Activated T-helper 1 cell treated with anti-CD3 and anti-CD28 coated beads, Interleukin-2, amount 50 U/mL, for 16 hours (primary cell): ENCODE results near the gene NXPE1.

Experiments
- DNase-seq, 2 donors: peaks; one replicate each; pipeline ENCODE4 v3.0.0-alpha.2; 2020; ENCODE audit warnings: low read depth in 1 of 2, low spot score in 1 of 2

Gene NXPE1

GRCh38 chr11:114563077-114563476, 3.4 kb upstream of the NXPE1 start:
- DNase-seq: no peak

DNA sequence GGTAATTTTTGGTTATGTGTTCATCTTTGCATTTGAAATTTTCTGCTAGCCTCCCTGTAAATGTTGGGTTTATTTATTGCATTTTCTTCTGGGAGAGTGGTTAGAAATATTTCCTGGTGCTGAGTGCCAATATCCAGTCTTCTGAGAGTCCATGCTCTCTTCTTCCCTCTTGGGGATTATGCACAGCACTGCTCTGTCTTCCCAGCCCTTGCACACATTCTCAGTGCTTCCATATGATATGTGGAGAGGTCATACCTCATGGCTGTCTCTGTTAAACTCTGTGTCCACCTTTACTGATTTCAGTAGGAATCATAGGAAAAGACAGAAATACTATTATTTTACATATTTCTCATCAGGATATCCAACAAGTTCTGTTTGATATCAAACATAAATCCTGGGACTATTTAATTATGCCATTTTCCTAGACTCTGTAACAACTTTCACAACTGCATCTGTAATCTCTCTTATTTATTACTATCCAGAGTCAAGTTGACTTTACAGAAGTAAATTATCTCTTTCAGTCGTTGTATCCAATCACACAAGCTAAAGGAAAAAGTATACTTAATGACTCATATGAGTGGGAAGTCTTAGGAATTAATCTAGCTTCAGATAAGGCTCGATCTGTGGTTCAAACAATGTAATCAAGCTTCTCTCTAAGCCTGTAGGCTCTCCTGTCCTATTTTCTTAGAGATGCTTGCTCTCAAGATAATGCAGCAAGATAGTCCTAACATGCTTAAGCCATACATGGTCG, 2.7 kb upstream of the NXPE1 start:
- DNase-seq: no peak

GRCh38 chr11:114556135-114556534, 3.5 kb downstream of the NXPE1 start:
- no peak for DNase-seq

DNA sequence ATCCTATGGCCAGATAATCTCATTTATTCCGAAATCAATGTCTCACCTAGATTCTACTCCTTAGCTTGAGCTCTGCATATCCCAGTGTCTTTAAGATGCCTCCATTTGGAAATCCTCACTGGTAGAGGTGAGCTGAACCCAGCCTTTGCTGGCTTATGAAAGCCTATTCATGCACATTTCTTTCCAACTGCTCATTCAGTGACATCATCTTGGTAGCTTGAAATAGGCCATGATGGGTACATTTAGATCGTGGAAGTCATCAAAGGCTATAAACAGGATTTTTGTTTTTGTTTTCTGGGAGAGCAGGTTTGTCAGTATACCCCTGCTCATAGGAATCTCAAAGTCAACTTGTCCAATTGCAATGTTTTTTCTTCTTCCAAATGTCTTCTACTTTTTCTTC, 6.0 kb downstream of the NXPE1 start:
- DNase-seq: no peak

DNA sequence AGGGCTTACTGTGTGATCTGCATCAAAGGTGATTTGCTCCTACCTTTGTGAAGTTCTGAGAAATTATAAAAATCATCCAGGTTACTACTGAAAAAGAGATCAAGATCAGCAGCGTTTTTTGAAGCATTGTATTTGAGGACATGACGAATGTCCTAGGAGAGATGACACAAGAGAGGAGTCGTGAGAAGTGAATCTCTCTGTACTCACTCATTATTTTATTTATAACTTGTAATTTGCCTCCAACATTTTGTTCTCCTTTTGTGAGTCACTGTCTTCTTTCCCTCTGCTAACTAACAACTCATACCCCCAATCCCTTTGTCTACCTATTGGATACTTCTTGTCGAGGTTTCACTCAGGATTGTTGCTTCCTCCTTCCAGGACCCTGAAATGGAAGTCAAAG, 8.6 kb downstream of the NXPE1 start:
- DNase-seq: no peak

GRCh38 chr11:114525682-114526081, 34.0 kb downstream of the NXPE1 start:
- DNase-seq: no peak

GRCh38 chr11:114524122-114524521, 35.6 kb downstream of the NXPE1 start:
- DNase-seq: no peak

DNA sequence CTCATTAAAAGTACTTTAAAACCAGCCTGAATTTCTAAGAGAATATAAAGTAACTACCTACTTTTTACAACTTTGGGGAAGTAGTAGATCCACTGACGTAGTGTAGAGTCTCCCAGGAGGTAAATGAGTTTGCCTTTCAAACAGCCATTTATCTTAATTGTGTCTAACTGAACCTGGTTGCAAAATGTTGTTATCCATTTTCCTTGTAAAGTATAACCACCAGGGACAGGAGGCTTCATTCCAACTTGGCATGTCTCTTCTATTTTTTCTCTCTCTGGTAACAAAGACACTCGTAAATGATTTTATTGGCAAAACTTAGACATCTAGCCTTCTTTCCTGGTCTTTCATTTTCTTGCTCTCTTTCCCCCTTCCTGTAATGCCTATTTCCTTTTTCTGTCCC, 36.9 kb downstream of the NXPE1 start:
- DNase-seq: no peak

DNA sequence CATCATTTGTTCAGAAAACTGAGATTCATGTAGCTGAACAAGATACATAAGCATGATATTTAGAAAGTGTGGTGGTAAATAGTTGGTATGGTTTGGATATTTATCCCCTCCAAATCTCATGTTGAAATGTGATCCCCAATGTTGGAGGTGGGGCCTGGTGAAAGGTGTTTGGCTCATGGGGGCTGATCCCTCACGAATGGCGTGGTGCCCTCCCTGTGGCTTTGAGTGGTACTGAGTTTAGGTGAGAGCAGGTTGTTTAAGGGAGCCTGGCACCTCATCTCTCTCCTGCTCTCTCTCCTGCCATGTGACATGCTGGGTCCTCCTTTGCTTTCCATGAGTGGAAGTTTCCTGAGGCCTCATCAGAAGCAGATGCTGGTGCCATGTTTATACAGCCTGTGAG, 48.1 kb downstream of the NXPE1 start:
- DNase-seq: no peak

DNA sequence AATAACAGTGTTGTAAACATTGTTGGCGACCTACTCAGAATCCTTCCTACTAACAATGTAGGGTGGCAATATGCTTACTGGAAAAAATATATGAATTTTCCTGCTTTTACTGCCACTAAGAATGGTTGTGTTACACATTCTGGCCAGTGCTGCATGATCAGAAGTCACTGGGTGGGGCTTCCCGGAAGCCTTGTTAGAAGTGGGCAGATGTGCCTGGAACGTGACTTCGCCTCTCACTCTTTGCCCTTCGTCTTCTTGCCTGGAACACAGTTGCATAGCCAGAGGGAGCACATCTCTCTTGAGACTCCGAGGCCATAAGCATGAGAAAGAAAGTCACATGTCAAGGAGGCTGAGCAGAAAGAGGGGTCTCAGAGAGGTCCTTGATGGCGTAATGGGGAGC, 48.6 kb downstream of the NXPE1 start:
- no peak for DNase-seq

GRCh38 chr11:114501901-114502300, 57.8 kb downstream of the NXPE1 start:
- DNase-seq: no peak

- DNase-seq: no peak
These were observed 59.9 kb downstream of the NXPE1 start for GRCh38 chr11:114499756-114500155.

GRCh38 chr11:114496915-114497314, 62.8 kb downstream of the NXPE1 start:
- DNase-seq: no peak

DNA sequence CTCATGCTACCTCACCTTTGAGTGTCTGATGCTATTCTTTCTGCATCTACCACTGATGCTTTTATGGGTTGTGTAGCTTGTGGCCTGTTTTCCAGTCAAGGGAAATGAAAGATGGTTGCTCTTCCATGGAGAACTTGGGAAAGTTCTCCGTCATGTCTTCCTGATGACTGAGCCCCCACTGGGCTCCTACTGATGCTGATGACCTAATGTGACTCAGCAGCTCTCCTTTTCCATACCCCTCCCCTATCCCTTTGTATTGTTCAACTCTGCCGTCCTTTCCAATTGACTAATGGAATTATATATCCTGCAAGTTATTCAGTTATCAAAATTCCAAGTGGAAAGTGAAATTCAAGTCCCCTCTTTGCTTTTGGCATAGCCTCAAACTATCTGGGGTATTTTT, 75.8 kb downstream of the NXPE1 start:
- no peak for DNase-seq

DNA sequence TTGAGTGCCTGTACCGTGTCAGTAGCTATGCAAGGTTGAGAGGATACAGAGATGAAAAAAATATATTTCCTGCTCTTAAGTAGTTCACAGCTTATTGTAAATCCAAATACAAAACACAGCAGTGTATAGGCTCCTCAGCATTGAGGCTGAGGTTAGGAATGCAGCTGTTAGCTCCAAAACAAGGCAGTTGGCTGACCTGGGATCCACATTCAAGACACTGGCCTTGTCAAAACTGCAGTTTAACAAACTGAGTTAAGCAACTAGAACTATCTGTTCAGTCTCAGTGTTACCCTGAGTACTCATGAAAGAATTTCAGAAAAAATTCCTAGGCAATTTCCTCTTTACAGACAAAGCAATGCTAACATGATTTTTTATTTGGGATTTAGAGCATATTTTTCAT, 77.6 kb downstream of the NXPE1 start:
- DNase-seq: no peak

DNA sequence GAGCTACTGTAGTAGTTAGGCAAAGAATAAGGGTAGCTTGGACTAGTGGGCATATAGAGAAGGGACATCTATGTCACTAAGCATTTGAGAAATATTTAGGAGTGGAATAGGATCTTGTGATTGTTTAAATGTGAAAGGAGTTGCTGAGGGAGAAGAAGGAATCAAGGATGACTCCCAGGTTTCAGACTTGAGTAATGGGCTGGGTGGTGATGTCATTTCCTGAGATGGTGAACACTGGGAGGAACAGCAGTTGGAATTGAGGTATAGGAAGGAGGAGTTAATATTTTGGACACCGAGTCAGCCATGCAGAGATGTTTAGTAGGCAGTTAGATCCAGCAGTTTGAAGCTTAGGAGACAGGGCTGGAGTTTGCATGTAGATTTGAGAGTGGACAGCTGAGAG, 80.3 kb downstream of the NXPE1 start:
- DNase-seq: no peak

DNA sequence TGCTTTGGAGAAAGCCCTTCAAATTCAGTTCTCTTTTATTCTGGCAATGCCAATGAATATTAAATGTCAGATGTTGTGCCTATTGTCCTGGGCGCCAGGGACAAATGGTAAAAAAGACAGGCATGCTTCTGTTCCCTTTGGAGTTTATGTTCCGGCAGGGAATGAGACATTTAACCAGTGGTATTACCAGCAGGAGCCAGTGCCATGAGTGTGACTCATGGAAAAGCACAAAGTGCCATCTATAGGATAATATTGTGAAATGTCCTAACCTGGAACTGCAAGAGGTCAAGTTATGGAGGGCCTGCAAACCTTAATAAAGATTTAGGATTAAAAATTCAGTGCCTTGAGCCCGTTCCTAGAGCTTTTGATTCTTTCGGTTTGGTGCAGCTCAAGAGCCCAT, 80.9 kb downstream of the NXPE1 start:
- DNase-seq: no peak

DNA sequence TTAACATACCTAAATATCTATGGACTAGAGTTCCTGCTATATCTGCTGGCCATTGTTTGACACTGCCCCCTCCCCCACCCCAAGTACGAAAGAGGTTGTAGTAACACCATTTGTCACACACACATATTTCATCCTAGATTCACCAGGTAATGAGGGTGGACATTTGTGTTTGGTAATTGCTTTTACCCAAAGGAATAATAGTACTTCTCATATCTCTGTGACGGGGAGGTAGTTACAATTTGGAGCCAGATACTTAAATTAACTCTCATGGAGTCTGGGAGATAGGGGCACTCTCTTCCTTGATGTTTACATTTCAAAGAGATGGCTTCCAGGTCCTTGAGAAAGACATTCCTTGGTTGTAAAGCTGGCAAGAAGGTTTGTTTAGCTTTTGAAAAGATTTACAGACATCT, 81.7 kb downstream of the NXPE1 start:
- DNase-seq: no peak

DNA sequence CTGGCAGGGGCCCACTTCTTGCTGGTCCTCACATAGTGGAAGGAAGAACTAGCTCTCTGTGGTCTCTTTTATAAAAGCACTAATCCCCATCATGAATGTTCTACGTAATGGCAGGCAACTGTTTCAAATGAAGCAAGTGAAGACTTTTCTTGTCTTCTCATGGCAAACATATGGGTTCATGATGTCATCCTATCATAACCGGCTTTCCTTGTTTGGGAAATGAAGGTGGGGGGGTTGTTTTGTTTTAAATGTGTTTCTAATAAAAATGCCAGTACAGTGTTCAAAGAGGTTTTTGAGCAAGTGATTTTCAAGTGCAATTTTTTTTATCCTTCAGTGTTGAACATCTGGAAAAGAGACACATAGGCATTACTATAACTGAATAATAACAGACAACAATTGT, 87.0 kb downstream of the NXPE1 start:
- DNase-seq: no peak
